Measurements from ENCODE around the gene PLEKHG3.

The PLEKHG3 gene

DNA sequence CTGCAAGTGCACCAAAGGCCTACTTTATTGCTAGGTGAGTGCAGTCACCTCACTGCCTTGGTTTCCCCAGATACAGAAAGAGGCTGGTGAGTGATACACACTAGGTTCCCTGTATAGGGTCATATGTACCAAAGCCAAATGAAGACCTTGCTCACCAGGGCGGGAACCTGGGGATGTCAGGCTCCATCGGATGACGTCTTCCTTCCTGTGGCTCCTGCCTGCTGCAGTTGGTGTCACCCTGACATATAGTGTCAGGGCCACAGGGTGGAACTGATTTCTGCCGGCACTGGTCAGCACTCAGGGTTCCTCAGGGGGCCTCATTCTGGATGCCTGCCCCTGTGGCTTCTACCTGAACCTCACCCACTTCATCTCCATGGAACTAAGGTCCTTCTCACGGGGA is 43.1 kb downstream of the PLEKHG3 start:
- Histone ChIP-seq H3K27ac (no peak overlapping the region), H4K20me1 (no peaks in the 10 kb centered on the region), H3K4me3 (no peak overlapping the region), H3K27me3 (no peaks in the 10 kb centered on the region), H3K4me1 (peaks cover 31% of the 10 kb centered on the region), H3K9ac (no peak overlapping the region), H3K9me3 (peaks cover 8% of the 10 kb centered on the region), H3K4me2 (peak overlapping the region; percentile 65), H3K36me3 (peaks cover 19% of the 10 kb centered on the region)
- TF ChIP-seq Cebpa-rat (IDR thresholded peaks at IDR 0.05) = no peak

DNA sequence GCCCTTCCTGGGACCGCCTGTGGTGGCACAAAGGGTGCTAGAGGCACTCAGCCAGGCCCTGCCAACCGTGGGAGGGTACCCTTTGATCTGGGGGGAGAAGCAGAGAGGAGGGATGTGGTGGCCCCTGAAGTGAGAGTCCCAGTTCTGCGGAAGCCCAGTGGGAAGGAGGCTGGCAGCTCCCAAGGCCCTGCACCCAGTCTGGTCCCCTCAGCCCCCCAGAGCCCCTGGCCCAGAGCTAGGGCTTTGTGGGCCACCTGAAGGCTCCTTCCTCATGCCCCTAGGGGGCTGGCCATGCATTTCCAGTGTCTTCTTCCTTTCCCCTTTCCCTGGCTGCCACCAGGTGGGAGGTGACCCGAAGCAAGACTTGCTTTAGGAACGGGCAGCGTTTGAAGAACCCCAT is 44.3 kb downstream of the PLEKHG3 start:
- H3K27ac ChIP-seq = 0 out of 2 replicates have a peak overlapping the region, but pooled peaks have one; percentile 13
- H3K36me3 ChIP-seq = peaks cover 9% of the 10 kb centered on the region; the same call in 1 of the 2 replicates
- H3K9me3 ChIP-seq = peaks cover 8% of the 10 kb centered on the region
- no peak overlapping the region for H3K4me3 ChIP-seq
- peak overlapping the region; percentile 65 for H3K4me2 ChIP-seq
- H3K9ac ChIP-seq = no peak overlapping the region
- H4K20me1 ChIP-seq = no peaks in the 10 kb centered on the region
- H3K4me1 ChIP-seq = peaks cover 31% of the 10 kb centered on the region
- no peak for TF ChIP-seq Cebpa-rat (IDR thresholded peaks at IDR 0.05)
- H3K27me3 ChIP-seq = no peaks in the 10 kb centered on the region

DNA sequence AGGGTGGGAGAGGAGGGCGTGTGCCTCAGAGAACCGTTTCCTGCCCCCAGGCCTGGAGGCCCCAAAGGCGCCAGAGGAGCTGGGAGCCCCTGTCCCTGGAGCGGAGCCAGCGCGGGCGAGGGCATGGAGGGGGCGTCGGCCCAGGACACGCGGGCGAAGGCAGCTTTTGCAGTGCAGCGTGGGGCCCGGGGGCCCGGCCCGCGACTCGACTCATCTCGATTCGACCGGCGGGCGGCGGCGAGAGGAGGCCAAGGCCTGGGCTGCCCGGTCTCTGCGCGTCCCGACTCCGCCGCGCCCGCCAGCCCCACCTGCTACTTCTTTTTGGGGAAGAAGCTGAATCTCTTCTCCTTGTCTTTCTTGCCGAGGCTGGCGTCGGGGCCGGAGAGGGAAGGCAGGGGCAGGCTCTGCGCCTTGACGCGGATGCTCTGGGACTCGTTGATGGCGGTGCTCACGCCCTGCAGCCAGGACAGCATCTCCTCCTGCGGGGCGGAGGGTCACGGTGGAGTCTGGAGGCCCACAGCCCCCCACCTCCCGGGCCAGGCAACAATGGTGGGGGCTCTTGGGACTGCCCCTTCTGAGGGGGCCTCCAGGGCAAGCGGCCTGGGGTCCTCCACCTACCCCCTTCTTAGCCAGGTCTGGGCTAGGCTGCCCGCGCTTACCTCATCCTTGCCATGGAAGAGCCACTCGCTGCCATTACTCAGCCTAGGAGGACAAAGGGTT is 44.9 kb downstream of the PLEKHG3 start:
- no peak overlapping the region for H3K4me3 ChIP-seq
- H3K9ac ChIP-seq = no peak overlapping the region
- H3K4me1 ChIP-seq = peaks cover 31% of the 10 kb centered on the region
- no peak overlapping the region for H3K4me2 ChIP-seq
- H4K20me1 ChIP-seq = no peaks in the 10 kb centered on the region
- H3K27ac ChIP-seq = no peak overlapping the region
- peaks cover 6% of the 10 kb centered on the region for H3K9me3 ChIP-seq
- no peaks in the 10 kb centered on the region for H3K27me3 ChIP-seq
- H3K36me3 ChIP-seq = peaks cover 4% of the 10 kb centered on the region; the same call in 1 of the 2 replicates
- no peak for TF ChIP-seq Cebpa-rat (IDR thresholded peaks at IDR 0.05)

GRCh38 chr14:64752909-64753308 is 48.7 kb downstream of the PLEKHG3 start:
- no peaks in the 10 kb centered on the region for H3K9me3 ChIP-seq

DNA sequence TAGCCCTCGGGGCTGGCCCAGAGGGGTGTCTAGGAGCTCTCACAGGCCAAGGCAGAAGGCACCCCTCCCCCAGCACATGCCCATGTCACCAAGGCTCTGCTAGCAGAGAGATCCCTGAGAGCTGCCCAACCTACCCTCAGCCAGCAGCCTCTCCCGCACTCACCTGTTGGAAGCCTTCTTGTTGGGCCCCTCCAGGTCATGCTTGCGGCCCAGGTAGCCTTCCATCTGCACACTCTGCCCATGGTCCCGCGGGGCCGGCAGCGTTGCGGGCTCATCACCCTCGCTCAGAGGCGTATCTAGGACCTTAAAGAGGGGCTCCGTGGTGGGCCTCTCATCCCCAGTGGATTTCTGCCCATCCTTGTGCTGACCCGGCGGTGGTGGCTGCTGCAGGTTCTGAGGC is 49.1 kb downstream of the PLEKHG3 start:
- no peaks in the 10 kb centered on the region for H3K9me3 ChIP-seq
- no peak overlapping the region for H3K4me3 ChIP-seq
- H3K4me1 ChIP-seq = peaks cover 20% of the 10 kb centered on the region
- no peak for TF ChIP-seq Cebpa-rat (IDR thresholded peaks at IDR 0.05)
- no peaks in the 10 kb centered on the region for H3K27me3 ChIP-seq
- no peaks in the 10 kb centered on the region for H3K36me3 ChIP-seq
- no peak overlapping the region for H3K9ac ChIP-seq
- H4K20me1 ChIP-seq = no peaks in the 10 kb centered on the region
- no peak overlapping the region for H3K27ac ChIP-seq
- no peak overlapping the region for H3K4me2 ChIP-seq

More at GRCh38 chr14:64752909-64753308, 48.7 kb downstream of the PLEKHG3 start:
- no peak for TF ChIP-seq Cebpa-rat (IDR thresholded peaks at IDR 0.05)
- H4K20me1 ChIP-seq = no peaks in the 10 kb centered on the region
- H3K4me3 ChIP-seq = no peak overlapping the region
- H3K4me2 ChIP-seq = no peak overlapping the region
- no peak overlapping the region for H3K9ac ChIP-seq
- no peaks in the 10 kb centered on the region for H3K36me3 ChIP-seq
- peaks cover 20% of the 10 kb centered on the region for H3K4me1 ChIP-seq
- H3K27me3 ChIP-seq = no peaks in the 10 kb centered on the region
- H3K27ac ChIP-seq = no peak overlapping the region

- Histone ChIP-seq H3K36me3 (no peaks in the 10 kb centered on the region), H3K4me1 (peaks cover 18% of the 10 kb centered on the region), H4K20me1 (no peaks in the 10 kb centered on the region), H3K9ac (no peak overlapping the region), H3K4me2 (no peak overlapping the region), H3K27me3 (no peaks in the 10 kb centered on the region), H3K9me3 (no peaks in the 10 kb centered on the region), H3K4me3 (no peak overlapping the region), H3K27ac (no peak overlapping the region)
- no peak for TF ChIP-seq Cebpa-rat (IDR thresholded peaks at IDR 0.05)
Measured at GRCh38 chr14:64753999-64754398, 49.8 kb downstream of the PLEKHG3 start.

DNA sequence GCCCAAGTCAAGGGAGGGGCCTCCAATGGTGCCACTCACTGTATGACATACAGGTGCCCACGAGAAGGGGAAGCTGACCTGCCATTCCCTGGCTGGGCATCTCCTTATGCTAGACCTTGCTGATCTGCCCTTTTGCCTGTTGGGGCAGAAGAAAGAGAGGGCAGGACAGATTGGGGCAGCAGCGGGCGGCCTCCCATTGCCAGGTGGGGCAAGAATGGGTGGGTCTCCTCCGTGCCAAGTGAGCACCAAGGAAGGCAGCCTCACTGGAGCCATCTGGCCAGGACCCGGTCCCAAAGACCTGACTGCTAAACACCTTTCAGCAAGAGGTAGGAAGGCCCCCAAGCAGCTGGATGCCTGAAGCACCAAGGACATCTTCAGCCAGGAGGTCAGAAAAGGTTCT is 50.5 kb downstream of the PLEKHG3 start:
- no peak overlapping the region for H3K9ac ChIP-seq
- H3K4me2 ChIP-seq = no peak overlapping the region
- no peaks in the 10 kb centered on the region for H3K36me3 ChIP-seq
- no peaks in the 10 kb centered on the region for H3K9me3 ChIP-seq
- no peaks in the 10 kb centered on the region for H3K27me3 ChIP-seq
- no peak for TF ChIP-seq Cebpa-rat (IDR thresholded peaks at IDR 0.05)
- H4K20me1 ChIP-seq = no peaks in the 10 kb centered on the region
- H3K4me3 ChIP-seq = no peak overlapping the region
- no peak overlapping the region for H3K27ac ChIP-seq
- H3K4me1 ChIP-seq = peaks cover 18% of the 10 kb centered on the region

DNA sequence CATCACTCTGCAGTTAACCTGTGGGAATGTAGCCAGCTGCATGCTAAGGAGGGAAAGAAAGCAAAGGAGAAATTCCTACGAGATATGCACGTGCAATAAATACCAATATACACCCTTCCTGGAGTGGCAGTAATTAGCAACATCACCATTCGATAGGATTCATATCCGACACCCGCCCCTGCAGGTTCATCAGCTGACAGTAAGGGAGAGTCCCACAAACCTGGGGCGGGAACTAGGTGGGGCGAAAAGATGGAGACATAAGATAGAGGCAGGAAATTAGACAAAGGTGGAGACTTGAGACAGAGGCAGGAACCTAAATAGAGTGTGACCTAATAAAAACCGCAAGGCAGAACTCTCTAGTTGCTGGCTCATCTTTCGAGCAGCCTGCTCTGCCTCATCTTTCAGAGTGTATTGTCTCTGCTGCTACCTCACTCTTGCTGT is 51.6 kb downstream of the PLEKHG3 start:
- TF ChIP-seq Cebpa-rat (IDR thresholded peaks at IDR 0.05) = no peak
- H4K20me1 ChIP-seq = no peaks in the 10 kb centered on the region

DNA sequence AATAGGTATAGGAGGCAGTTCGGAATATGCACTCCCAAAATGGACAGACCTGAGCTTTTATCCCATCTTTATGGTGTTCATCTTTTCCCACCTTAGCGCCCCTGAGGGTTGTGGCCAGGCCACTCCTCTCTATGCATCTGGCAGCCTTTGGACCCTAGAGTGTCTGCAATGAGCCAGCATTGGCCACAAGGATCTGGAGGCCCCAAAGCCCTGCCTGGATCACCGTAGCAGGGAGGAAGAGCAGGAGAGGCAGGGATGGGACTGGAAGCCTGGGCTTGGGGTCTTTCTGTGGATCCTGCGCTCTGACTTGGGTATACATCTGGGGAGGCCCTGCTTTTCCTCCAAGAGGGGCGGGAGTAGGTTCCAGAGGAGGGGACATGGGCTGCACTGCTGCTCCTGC is 52.5 kb downstream of the PLEKHG3 start:
- H3K9ac ChIP-seq = no peak overlapping the region
- H3K27me3 ChIP-seq = no peaks in the 10 kb centered on the region
- H3K4me1 ChIP-seq = peaks cover 33% of the 10 kb centered on the region
- no peak overlapping the region for H3K4me2 ChIP-seq
- TF ChIP-seq Cebpa-rat (IDR thresholded peaks at IDR 0.05) = no peak
- H4K20me1 ChIP-seq = no peaks in the 10 kb centered on the region
- H3K36me3 ChIP-seq = no peaks in the 10 kb centered on the region
- H3K27ac ChIP-seq = no peak overlapping the region
- no peak overlapping the region for H3K4me3 ChIP-seq
- no peaks in the 10 kb centered on the region for H3K9me3 ChIP-seq

More for the DNA sequence above, 51.6 kb downstream of the PLEKHG3 start:
- Histone ChIP-seq H3K36me3 (no peaks in the 10 kb centered on the region), H3K4me3 (no peak overlapping the region), H3K9me3 (no peaks in the 10 kb centered on the region), H3K9ac (no peak overlapping the region), H3K27me3 (no peaks in the 10 kb centered on the region), H3K4me2 (no peak overlapping the region), H3K4me1 (peaks cover 24% of the 10 kb centered on the region), H3K27ac (no peak overlapping the region)

DNA sequence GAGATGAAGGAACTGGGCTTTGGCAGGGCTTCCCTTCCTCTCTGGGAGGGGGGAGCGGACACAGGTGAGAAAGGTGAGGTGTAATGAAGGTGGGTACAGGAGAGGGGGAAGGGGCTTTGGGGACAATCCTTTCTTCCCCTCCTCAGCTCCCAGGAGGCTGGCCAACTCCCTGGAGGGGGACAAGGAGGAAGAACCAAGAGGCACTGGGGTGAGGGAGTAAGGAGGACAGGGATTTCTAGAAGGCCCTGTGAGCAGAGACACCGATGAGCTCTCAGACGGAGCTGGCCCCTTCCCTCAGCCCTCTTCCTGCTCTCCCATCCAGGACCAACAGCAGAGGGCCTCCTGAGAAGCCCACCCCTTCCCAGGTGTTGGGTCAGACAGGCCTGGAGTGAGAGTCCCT is 53.4 kb downstream of the PLEKHG3 start:
- H4K20me1 ChIP-seq = no peaks in the 10 kb centered on the region
- no peak overlapping the region for H3K9ac ChIP-seq
- no peaks in the 10 kb centered on the region for H3K9me3 ChIP-seq
- no peak overlapping the region for H3K4me3 ChIP-seq
- H3K27me3 ChIP-seq = no peaks in the 10 kb centered on the region
- H3K4me1 ChIP-seq = peaks cover 42% of the 10 kb centered on the region
- H3K27ac ChIP-seq = no peak overlapping the region
- H3K36me3 ChIP-seq = no peaks in the 10 kb centered on the region
- H3K4me2 ChIP-seq = peak overlapping the region; percentile 37
- no peak for TF ChIP-seq Cebpa-rat (IDR thresholded peaks at IDR 0.05)
